Measurements from ENCODE around the gene MAP4K1. TPM values are rescaled to one million over a fixed set of nuclear protein-coding genes. Genes with fewer than 3 reads are reported as not detected.

MAP4K1 gene
- total RNA-seq, 1 donor from 2014 or later: 1.7 TPM

DNA sequence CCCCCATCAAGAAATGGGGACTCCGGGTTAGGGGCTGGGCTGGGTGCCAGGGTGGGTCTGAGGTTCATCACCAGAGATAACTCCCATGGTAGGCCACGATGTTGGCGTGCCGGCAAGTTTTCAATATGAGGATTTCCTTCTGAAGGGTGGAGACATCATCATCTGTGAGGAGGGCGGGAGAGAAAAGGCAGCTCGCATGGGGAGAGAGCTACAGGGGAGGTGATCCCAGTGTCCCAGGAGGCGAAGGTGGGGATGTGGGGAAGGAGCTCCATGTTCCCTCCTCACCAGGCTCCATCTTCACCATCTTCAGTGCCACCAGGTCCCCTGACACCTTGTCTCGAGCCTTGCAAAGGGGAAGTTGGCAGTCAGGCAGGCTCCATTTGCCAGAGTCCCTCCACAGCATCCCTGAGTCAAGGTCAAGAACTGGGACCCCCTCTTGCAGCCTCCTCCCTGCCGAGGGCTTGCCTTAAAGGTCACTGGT is 430 bp downstream of the MAP4K1 start:
- Mint-ChIP-seq H3K9me3 (ENCODE audit: unreplicated experiment) (no peaks in the 10 kb centered on the region), H3K27me3 (ENCODE audit: low read depth, unreplicated experiment) (no peaks in the 10 kb centered on the region), H3K36me3 (ENCODE audit: low read depth, unreplicated experiment) (peaks cover 3% of the 10 kb centered on the region), H3K4me1 (ENCODE audit: low read depth, unreplicated experiment) (peaks cover 8% of the 10 kb centered on the region), H3K27ac (ENCODE audit: unreplicated experiment) (no peak overlapping the region), H3K4me3 (ENCODE audit: unreplicated experiment) (no peak overlapping the region)
- Histone ChIP-seq H3K4me3 (ENCODE audit: insufficient read depth, low read depth, low read length) (no peak overlapping the region), H3K4me2 (ENCODE audit: low read length) (no peak overlapping the region), H3K27ac (ENCODE audit: low read depth, low read length) (no peak overlapping the region), H3K27me3 (ENCODE audit: insufficient read depth, low read length) (no peaks in the 10 kb centered on the region), H3K36me3 (ENCODE audit: insufficient read depth, low read length) (peaks cover 10% of the 10 kb centered on the region), H4K20me1 (ENCODE audit: insufficient read depth, low read length) (peaks cover 16% of the 10 kb centered on the region), H2AFZ (ENCODE audit: low read depth, low read length) (peak overlapping the region; percentile 56), H3K9me3 (ENCODE audit: insufficient read depth, low read depth, low read length) (no peaks in the 10 kb centered on the region), H3K4me1 (ENCODE audit: insufficient read depth, low read length) (peaks cover 15% of the 10 kb centered on the region), H3K79me2 (ENCODE audit: insufficient read depth, low read length) (peaks cover 26% of the 10 kb centered on the region), H3K9ac (ENCODE audit: low read length) (no peak overlapping the region)
- no peak for DNase-seq (ENCODE audit: low read depth)
- TF ChIP-seq EZH2 (IDR thresholded peaks at IDR 0.05; ENCODE audit: insufficient read depth, low read length): no peak
- TF ChIP-seq, protein P1, sequence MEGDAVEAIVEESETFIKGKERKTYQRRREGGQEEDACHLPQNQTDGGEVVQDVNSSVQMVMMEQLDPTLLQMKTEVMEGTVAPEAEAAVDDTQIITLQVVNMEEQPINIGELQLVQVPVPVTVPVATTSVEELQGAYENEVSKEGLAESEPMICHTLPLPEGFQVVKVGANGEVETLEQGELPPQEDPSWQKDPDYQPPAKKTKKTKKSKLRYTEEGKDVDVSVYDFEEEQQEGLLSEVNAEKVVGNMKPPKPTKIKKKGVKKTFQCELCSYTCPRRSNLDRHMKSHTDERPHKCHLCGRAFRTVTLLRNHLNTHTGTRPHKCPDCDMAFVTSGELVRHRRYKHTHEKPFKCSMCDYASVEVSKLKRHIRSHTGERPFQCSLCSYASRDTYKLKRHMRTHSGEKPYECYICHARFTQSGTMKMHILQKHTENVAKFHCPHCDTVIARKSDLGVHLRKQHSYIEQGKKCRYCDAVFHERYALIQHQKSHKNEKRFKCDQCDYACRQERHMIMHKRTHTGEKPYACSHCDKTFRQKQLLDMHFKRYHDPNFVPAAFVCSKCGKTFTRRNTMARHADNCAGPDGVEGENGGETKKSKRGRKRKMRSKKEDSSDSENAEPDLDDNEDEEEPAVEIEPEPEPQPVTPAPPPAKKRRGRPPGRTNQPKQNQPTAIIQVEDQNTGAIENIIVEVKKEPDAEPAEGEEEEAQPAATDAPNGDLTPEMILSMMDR (IDR thresholded peaks at IDR 0.05; ENCODE audit: insufficient read depth, low read depth, low read length): no peak
- FAIRE-seq: no peak

DNA sequence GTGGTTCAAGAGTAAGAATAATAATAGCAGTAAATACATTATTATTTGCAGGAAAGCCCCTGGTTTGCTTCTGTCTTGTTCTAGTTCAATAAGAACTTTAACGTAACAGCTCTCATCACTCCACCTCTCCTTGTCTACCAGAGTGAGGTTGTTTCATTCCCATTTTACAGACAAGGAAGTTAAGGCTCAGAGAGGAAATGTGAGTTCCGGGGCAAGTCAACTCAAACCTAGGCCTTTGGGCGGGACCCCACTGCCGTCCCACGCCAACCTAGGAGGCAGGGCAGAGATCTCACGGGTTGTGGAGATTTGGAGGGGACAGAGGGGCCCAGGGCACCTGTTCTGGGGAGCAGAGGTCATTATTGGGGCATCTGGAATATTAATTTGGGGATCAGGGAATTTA is 1.5 kb downstream of the MAP4K1 start:
- Histone ChIP-seq H3K4me1 (ENCODE audit: insufficient read depth, low read length) (peaks cover 15% of the 10 kb centered on the region), H4K20me1 (ENCODE audit: insufficient read depth, low read length) (peaks cover 10% of the 10 kb centered on the region), H2AFZ (ENCODE audit: low read depth, low read length) (no peak overlapping the region), H3K9me3 (ENCODE audit: insufficient read depth, low read depth, low read length) (no peaks in the 10 kb centered on the region), H3K9ac (ENCODE audit: low read length) (no peak overlapping the region), H3K27ac (ENCODE audit: low read depth, low read length) (no peak overlapping the region), H3K79me2 (ENCODE audit: insufficient read depth, low read length) (peaks cover 22% of the 10 kb centered on the region), H3K27me3 (ENCODE audit: insufficient read depth, low read length) (no peaks in the 10 kb centered on the region), H3K36me3 (ENCODE audit: insufficient read depth, low read length) (peaks cover 6% of the 10 kb centered on the region), H3K4me3 (ENCODE audit: insufficient read depth, low read depth, low read length) (no peak overlapping the region), H3K4me2 (ENCODE audit: low read length) (no peak overlapping the region)
- no peak for TF ChIP-seq EZH2 (IDR thresholded peaks at IDR 0.05; ENCODE audit: insufficient read depth, low read length)
- TF ChIP-seq, protein P1 (IDR thresholded peaks at IDR 0.05; ENCODE audit: insufficient read depth, low read depth, low read length): no peak
- Mint-ChIP-seq H3K4me1 (ENCODE audit: low read depth, unreplicated experiment) (peaks cover 8% of the 10 kb centered on the region), H3K9me3 (ENCODE audit: unreplicated experiment) (no peaks in the 10 kb centered on the region), H3K36me3 (ENCODE audit: low read depth, unreplicated experiment) (peaks cover 3% of the 10 kb centered on the region), H3K4me3 (ENCODE audit: unreplicated experiment) (peak overlapping the region; percentile 36), H3K27me3 (ENCODE audit: low read depth, unreplicated experiment) (peaks cover under 1% of the 10 kb centered on the region), H3K27ac (ENCODE audit: unreplicated experiment) (no peak overlapping the region)
- FAIRE-seq (no peak), DNase-seq (ENCODE audit: low read depth) (no peak)

DNA sequence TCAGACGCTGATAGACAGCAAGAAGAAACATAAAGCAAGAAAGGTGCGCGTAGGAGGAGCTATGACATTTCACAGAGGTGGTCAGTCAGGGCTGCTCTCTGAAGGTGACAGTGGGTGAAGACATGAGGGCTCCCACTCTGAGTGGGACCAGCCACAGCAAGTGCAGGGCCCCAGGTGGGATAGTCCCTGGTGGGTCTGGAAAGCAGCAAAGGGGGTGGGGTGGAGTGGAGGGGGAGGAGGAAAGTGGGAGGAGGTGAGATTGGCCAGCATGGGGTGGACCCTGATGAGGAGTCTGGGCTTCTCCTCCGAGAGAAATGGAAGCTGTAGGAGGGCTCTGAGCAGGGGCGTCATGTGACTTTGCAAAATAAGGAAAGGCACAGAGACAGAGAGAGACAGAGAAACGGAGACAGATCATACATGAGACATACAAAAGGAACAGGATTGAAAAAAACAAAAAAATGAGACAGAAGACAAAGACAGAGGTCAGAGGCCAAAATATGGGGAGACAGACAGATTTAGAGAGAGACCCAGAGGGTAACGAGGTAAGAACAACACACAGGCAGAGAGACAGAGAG is 2.7 kb downstream of the MAP4K1 start:
- Mint-ChIP-seq H3K36me3 (ENCODE audit: low read depth, unreplicated experiment) (peaks cover 3% of the 10 kb centered on the region), H3K27me3 (ENCODE audit: low read depth, unreplicated experiment) (peaks cover 2% of the 10 kb centered on the region), H3K4me3 (ENCODE audit: unreplicated experiment) (no peak overlapping the region), H3K9me3 (ENCODE audit: unreplicated experiment) (no peaks in the 10 kb centered on the region), H3K27ac (ENCODE audit: unreplicated experiment) (no peak overlapping the region), H3K4me1 (ENCODE audit: low read depth, unreplicated experiment) (peaks cover 5% of the 10 kb centered on the region)
- H3K36me3 ChIP-seq (ENCODE audit: insufficient read depth, low read length): no peaks in the 10 kb centered on the region
- no peak overlapping the region for H3K4me2 ChIP-seq (ENCODE audit: low read length)
- peaks cover 12% of the 10 kb centered on the region for H3K4me1 ChIP-seq (ENCODE audit: insufficient read depth, low read length)
- no peak for DNase-seq (ENCODE audit: low read depth)
- H3K27me3 ChIP-seq (ENCODE audit: insufficient read depth, low read length): no peaks in the 10 kb centered on the region
- no peak overlapping the region for H3K4me3 ChIP-seq (ENCODE audit: insufficient read depth, low read depth, low read length)
- H3K9ac ChIP-seq (ENCODE audit: low read length): no peak overlapping the region
- no peak for FAIRE-seq
- H2AFZ ChIP-seq (ENCODE audit: low read depth, low read length): no peak overlapping the region
- TF ChIP-seq, protein P1 (IDR thresholded peaks at IDR 0.05; ENCODE audit: insufficient read depth, low read depth, low read length): no peak
- peaks cover 6% of the 10 kb centered on the region for H4K20me1 ChIP-seq (ENCODE audit: insufficient read depth, low read length)
- H3K27ac ChIP-seq (ENCODE audit: low read depth, low read length): no peak overlapping the region
- H3K79me2 ChIP-seq (ENCODE audit: insufficient read depth, low read length): peaks cover 13% of the 10 kb centered on the region
- no peaks in the 10 kb centered on the region for H3K9me3 ChIP-seq (ENCODE audit: insufficient read depth, low read depth, low read length)

All from astrocyte (in vitro differentiated cells and primary cell).